K562 (cell line): ENCODE measurements around the gene RDM1. TPM values are rescaled to one million over a fixed set of nuclear protein-coding genes. Genes with fewer than 3 reads are reported as not detected.

Experiments used
- ATAC-seq: fragments of 200-7000 bp; cut with Tn5 transposase; 3 replicates; pipeline ENCODE4 v1.9.1; 2020; ENCODE audit warnings: moderate library complexity
- BruUV-seq: library from RNA; stranded (reverse); fragments of 400-500 nt; replicated peaks from 2 replicates; lab custom pipeline; 2021; lab: Mats Ljungman, UMichigan
- CTCF ChIA-PET: fragments of 300-600 bp; formaldehyde crosslinking; extraction: SDS; loops from one replicate; lab custom pipeline; 2021; ENCODE audit warnings: low intra/inter-chr PET ratio; lab: Yijun Ruan, JAX
- POLR2A ChIA-PET: fragments of 300-600, 350-650 bp; sonication (Branson Sonifier 250); formaldehyde crosslinking; extraction: SDS; loops from one replicate; lab custom pipeline; 2021; ENCODE audit warnings: antibody characterized with exemption, inconsistent platforms; lab: Yijun Ruan, JAX
- DNase-seq, 4 experiments: peaks; one replicate each; pipeline versions ENCODE4 v3.0.0 to v3.0.0-alpha.2; 2011 to 2018; ENCODE audit warnings: low spot score in 3 of 4, mixed read lengths in 3 of 4; ENCODE audit errors: extremely low read depth in 1 of 4
- FAIRE-seq: peaks from 2 replicates; lab custom pipeline; 2011; peaks lifted over from hg19 to GRCh38; lab: Jason Lieb, UNC
- H2AFZ ChIP-seq: 2 replicates; pipeline ENCODE4 v1.6.0; 2011; ENCODE audit warnings: low read depth, low read length, control low read depth, inconsistent platforms
- H3K27ac ChIP-seq: fragments of 200-600 bp; 3 replicates; pipeline ENCODE4 v1.8.0; 2011; ENCODE audit warnings: low read depth, mild to moderate bottlenecking, control low read depth, inconsistent platforms, low read length, moderate library complexity, mixed read lengths; ENCODE audit errors: extremely low read depth
- H3K27me3 ChIP-seq, 2 experiments: fragments of 300-600 bp in 1 of 2; 2 replicates in 1 of 2; 3 replicates in 1 of 2; pipeline versions ENCODE4 v1.6.0 to v1.8.0; 2011; ENCODE audit warnings: inconsistent platforms in 2 of 2, low read length in 2 of 2, mild to moderate bottlenecking in 1 of 2, mixed read lengths in 1 of 2, moderate library complexity in 1 of 2; ENCODE audit not compliant: control insufficient read depth in 2 of 2, insufficient read depth in 2 of 2
- H3K36me3 ChIP-seq: fragments of 300-600 bp; 3 replicates; pipeline ENCODE4 v1.8.0; 2011; ENCODE audit warnings: mild to moderate bottlenecking, low read length, inconsistent platforms; ENCODE audit not compliant: control insufficient read depth, insufficient read depth
- H3K4me1 ChIP-seq, 2 experiments: fragments of 200-600 bp in 1 of 2; replicated peaks in 1 of 2; 2 replicates in 1 of 2; 3 replicates in 1 of 2; pipeline versions ENCODE4 v1.5.1 to v1.8.0; 2011; ENCODE audit warnings: inconsistent platforms in 2 of 2, low read length in 2 of 2, mild to moderate bottlenecking in 1 of 2, mixed read lengths in 1 of 2, moderate library complexity in 1 of 2; ENCODE audit not compliant: control insufficient read depth in 2 of 2, insufficient read depth in 2 of 2
- H3K4me2 ChIP-seq: 2 replicates; pipeline ENCODE4 v1.6.1; 2011; ENCODE audit warnings: low read length, control low read depth, inconsistent platforms, mixed read lengths; ENCODE audit not compliant: insufficient read depth
- H3K4me3 ChIP-seq: fragments of 200-600 bp; sonication (generic), shearing (Covaris generic); 2 replicates; pipeline ENCODE4 v1.5.1; 2016; ENCODE audit warnings: control low read depth, inconsistent platforms
- H3K79me2 ChIP-seq: fragments of 200-600 bp; 3 replicates; pipeline ENCODE4 v1.8.0; 2011; ENCODE audit warnings: low read length, inconsistent platforms; ENCODE audit not compliant: control insufficient read depth, insufficient read depth
- H3K9ac ChIP-seq, 2 experiments: 2 replicates each; pipeline versions ENCODE4 v1.6.0 to v1.6.1; 2011; ENCODE audit warnings: low read depth in 2 of 2, low read length in 2 of 2, control low read depth in 1 of 2, inconsistent platforms in 1 of 2, mild to moderate bottlenecking in 1 of 2, mixed read lengths in 1 of 2; ENCODE audit not compliant: insufficient read depth in 1 of 2
- H3K9me1 ChIP-seq: one replicate; pipeline ENCODE4 v1.6.0; 2011; ENCODE audit warnings: inconsistent platforms, mild to moderate bottlenecking, low read length, moderate library complexity; ENCODE audit not compliant: control insufficient read depth, insufficient read depth
- H3K9me3 ChIP-seq: replicated peaks from 2 replicates; pipeline ENCODE4 v1.5.1; 2011; ENCODE audit warnings: low read depth, low read length, inconsistent platforms; ENCODE audit not compliant: control insufficient read depth, insufficient read depth
- H4K20me1 ChIP-seq: replicated peaks from 2 replicates; pipeline ENCODE4 v1.6.1; 2011; ENCODE audit warnings: low read length, inconsistent platforms, mixed read lengths; ENCODE audit not compliant: control insufficient read depth, insufficient read depth
- BHLHE40 ChIP-seq: IDR thresholded peaks from 2 replicates; pipeline ENCODE4 v1.6.1; 2011; ENCODE audit warnings: low read length, improper control_type of control experiment
- DEAF1 ChIP-seq: fragments of 450-650 bp; formaldehyde crosslinking; IDR thresholded peaks from 2 replicates; pipeline ENCODE4 v1.4.0; 2020; ENCODE audit warnings: mild to moderate bottlenecking, moderate library complexity
- FOXA3 ChIP-seq, 2 experiments: fragments of 450-650 bp in 1 of 2; sonication (generic) in 1 of 2; formaldehyde crosslinking; IDR thresholded peaks in 1 of 2; conservative IDR thresholded peaks in 1 of 2; 2 replicates each; pipeline versions ENCODE4 v1.4.0 to v1.8.0; 2020 to 2022; ENCODE audit warnings: mild to moderate bottlenecking in 2 of 2, missing genetic modification reagents in 1 of 2
- KLF13 ChIP-seq: fragments of 450-650 bp; IDR thresholded peaks from 2 replicates; pipeline ENCODE4 v1.6.1; 2016; ENCODE audit warnings: missing genetic modification characterization, low read depth, mild to moderate bottlenecking, missing compliant biosample characterization, moderate library complexity, borderline replicate concordance
- MAFG ChIP-seq: fragments of 450-650 bp; conservative IDR thresholded peaks from 2 replicates; pipeline ENCODE4 v1.6.1; 2016; ENCODE audit warnings: missing genetic modification characterization, missing compliant biosample characterization
- MBD1 ChIP-seq: fragments of 250-450 bp; sonication (Bioruptor Pico); IDR thresholded peaks from 2 replicates; pipeline ENCODE4 v1.8.0; 2022; ENCODE audit warnings: inconsistent platforms
- SMARCC2 ChIP-seq: fragments of 450-650 bp; IDR thresholded peaks from 2 replicates; pipeline ENCODE4 v1.6.1; 2017; ENCODE audit warnings: antibody characterized with exemption, moderate library complexity, mild to moderate bottlenecking, low read depth
- TCF3 ChIP-seq: sonication (generic); formaldehyde crosslinking; IDR thresholded peaks from 2 replicates; pipeline ENCODE4 v1.4.0; 2020; ENCODE audit warnings: mild to moderate bottlenecking, missing genetic modification reagents
- TEAD1 ChIP-seq, 2 experiments: fragments of 450-650 bp in 1 of 2; sonication (generic) in 1 of 2; formaldehyde crosslinking; IDR thresholded peaks; 2 replicates each; pipeline versions ENCODE4 v1.4.0 to v1.8.0; 2020 to 2022; ENCODE audit warnings: mild to moderate bottlenecking in 2 of 2, missing genetic modification reagents in 1 of 2
- THAP12 ChIP-seq: fragments of 250-450 bp; sonication (Bioruptor Pico); IDR thresholded peaks from 2 replicates; pipeline ENCODE4 v1.9.0; 2021; ENCODE audit warnings: mild to moderate bottlenecking, inconsistent platforms
- TOE1 ChIP-seq, 2 experiments: fragments of 450-650 bp in 1 of 2; sonication (generic) in 1 of 2; formaldehyde crosslinking in 1 of 2; IDR thresholded peaks; 2 replicates each; pipeline versions ENCODE4 v1.7.1 to v1.8.0; 2016 to 2022; ENCODE audit warnings: borderline replicate concordance in 2 of 2, mild to moderate bottlenecking in 2 of 2, antibody characterized with exemption in 1 of 2, inconsistent platforms in 1 of 2, low read depth in 1 of 2, missing genetic modification reagents in 1 of 2, moderate library complexity in 1 of 2
- ZKSCAN1 ChIP-seq: fragments of 150-350 bp; IDR thresholded peaks from 2 replicates; pipeline ENCODE4 v1.6.1; 2016; ENCODE audit warnings: low read depth, low read length
- ZNF311 ChIP-seq: fragments of 250-450 bp; sonication (Bioruptor Pico); IDR thresholded peaks from 2 replicates; pipeline ENCODE4 v1.4.0; 2020; ENCODE audit warnings: mild to moderate bottlenecking, moderate library complexity
- ZNF717 ChIP-seq: fragments of 250-450 bp; sonication (Bioruptor Pico); IDR thresholded peaks from 2 replicates; pipeline ENCODE4 v1.5.0; 2021
- WGBS: fragments of 100-300 bp; shearing (Covaris generic); methylation state at CpG from one replicate; pipeline ENCODE4 v1.1.6; 2016; ENCODE audit warnings: low coverage, mixed read lengths; ENCODE audit not compliant: insufficient coverage; ENCODE audit errors: missing lambda C conversion rate; 5-methylcytosine and 5-hydroxymethylcytosine counted together
- in situ Hi-C: fragments of 300-500 bp; cut with MboI; formaldehyde crosslinking; loops from 4 replicates; pipeline ENCODE4 v1.15.0; 2018; ENCODE audit warnings: inconsistent platforms, mixed read lengths
- intact Hi-C: fragments of 100-400 bp; cut with micrococcal nuclease; formaldehyde crosslinking; loops from 2 replicates; pipeline ENCODE4 v1.14.2; 2022
- polyA plus RNA-seq, 8 experiments: library from polyadenylated mRNA; depleted of rRNA in 4 of 8; stranded (reverse) in 5 of 8; unstranded in 3 of 8; fragments of >200 nt; fragmentation: Nextera tagmentation in 2 of 8; fragmentation: Illumina TruSeq in 1 of 8; extraction: Ambion mirVana in 2 of 8; extraction: Trizol in 1 of 8; gene quantifications; 2 replicates each; pipeline versions ENCODE4 v1.2.1 to v1.2.3, GENCODE V29; 2011 to 2014; ENCODE audit warnings: inconsistent platforms in 1 of 8, missing spikeins in 1 of 8
- total RNA-seq, 7 experiments: library from RNA; depleted of rRNA in 6 of 7; stranded (reverse); fragments of >200 nt in 6 of 7; fragmentation: Illumina TruSeq in 2 of 7; extraction: Trizol in 2 of 7; gene quantifications; 2 replicates each; pipeline versions ENCODE4 v1.2.1 to v1.2.3, GENCODE V29; 2011 to 2021; ENCODE audit warnings: low replicate concordance in 1 of 7

The RDM1 gene
- total and polyA plus RNA-seq, 9 of the 15 experiments (the other 6 are each of a cell fraction or from before 2014, with no cell fraction given): 2.5 to 11.2 (median 5.4) TPM

- in situ Hi-C loops (no loop called here), intact Hi-C loops (no loop called here)
- Histone ChIP-seq H4K20me1 (no peaks in the 10 kb centered on the region), H3K4me3 (no peak overlapping the region), H2AFZ (no peak overlapping the region), H3K9ac (no peak overlapping the region), H3K4me1 (peaks cover 4 to 17% of the 10 kb centered on the region in 2 experiments; a peak in 4 of 5 replicates), H3K79me2 (no peaks in the 10 kb centered on the region), H3K4me2 (no peak overlapping the region), H3K9me1 (no peaks in the 10 kb centered on the region), H3K36me3 (no peaks in the 10 kb centered on the region), H3K9me3 (no peaks in the 10 kb centered on the region), H3K27ac (no peak overlapping the region), H3K27me3 (no peaks in the 10 kb centered on the region)
- CTCF ChIA-PET: no interaction called here
- FAIRE-seq: no peak
- no TSS peak for BruUV-seq
- no peak for TF ChIP-seq TEAD1 (CRISPR knock-in tag; IDR thresholded peaks at IDR 0.05)
- TF ChIP-seq DEAF1: no peak
- TF ChIP-seq KLF13 (tag): no peak
- TF ChIP-seq THAP12 (CRISPR knock-in tag): no peak
- no peak for TF ChIP-seq MAFG (tag)
- TF ChIP-seq TOE1 (IDR thresholded peaks at IDR 0.05; ENCODE audit: borderline replicate concordance): no peak
- TF ChIP-seq TOE1 (CRISPR knock-in tag; IDR thresholded peaks at IDR 0.05; ENCODE audit: borderline replicate concordance, low read depth): no peak
- no peak for TF ChIP-seq BHLHE40
- TF ChIP-seq FOXA3 (CRISPR knock-in tag; conservative IDR thresholded peaks at IDR 0.05 in 1 of 2, IDR thresholded peaks at IDR 0.05 in 1 of 2): no peak
- no peak for TF ChIP-seq SMARCC2
- no peak for TF ChIP-seq TCF3 (CRISPR knock-in tag)
- no peak for TF ChIP-seq MBD1
- no peak for TF ChIP-seq ZNF311
- TF ChIP-seq ZNF717 (CRISPR knock-in tag): no peak
- TF ChIP-seq ZKSCAN1: no peak
- DNase-seq: no peak
- WGBS: 48% methylated on average over 4 of the region's 4 CpGs
- no peak for ATAC-seq
- POLR2A ChIA-PET: interaction anchor here (0.6 to 1.0 kb wide), 2 partner anchors 30 to 129 kb away, joined by 3 read pairs; no protein-coding TSS in a partner anchor
These were observed 52.2 kb downstream of the RDM1 start for GRCh38 chr17:35878361-35878760.
